ENCODE data around the gene TFRC.
"Not testable (repeated sequence)": the region's sequence is repeated elsewhere in the genome, so short reads cannot be mapped to it uniquely, and the experiment has no call there.

TFRC gene

DNA sequence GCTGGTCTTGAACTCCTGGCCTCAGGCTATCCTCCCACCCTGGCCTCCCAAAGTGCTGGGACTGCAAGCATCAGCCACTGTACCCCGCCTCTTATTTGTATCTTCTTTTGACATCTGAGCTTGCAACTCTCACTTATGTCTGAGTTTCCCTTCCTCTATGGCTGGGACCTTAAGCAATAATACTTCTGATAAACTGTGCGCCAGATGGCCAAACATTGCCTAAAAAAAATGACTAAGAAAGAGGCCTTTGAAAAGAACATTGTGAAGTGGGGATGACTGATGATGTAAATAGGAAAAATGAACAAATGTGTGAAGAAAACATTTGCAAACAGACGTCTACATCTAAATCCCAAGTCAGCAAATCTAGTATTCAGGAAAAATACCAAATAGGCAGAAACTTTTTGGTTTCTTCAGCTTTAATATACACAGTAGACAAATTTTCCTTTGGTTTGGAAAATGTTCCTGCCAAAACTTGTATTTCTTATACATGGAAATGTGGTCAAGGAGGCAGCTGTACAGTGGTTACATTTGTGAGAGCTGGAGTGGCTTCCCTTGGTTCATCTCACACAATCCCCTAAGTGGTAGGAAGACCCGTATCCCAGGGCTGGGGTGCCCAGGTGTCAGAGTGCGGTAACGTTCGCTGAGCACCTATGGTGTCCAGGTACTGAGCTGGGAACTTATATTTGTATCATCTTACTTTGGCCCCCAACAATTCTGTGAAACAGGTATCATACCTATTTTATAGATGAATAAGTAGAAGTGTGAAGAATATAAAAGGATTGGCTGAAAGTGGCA, 11.6 kb upstream of the TFRC start:
- no peak for DNase-seq (ENCODE audit: extremely low read depth, insufficient read length)
- H3K27me3 ChIP-seq (replicated peaks; ENCODE audit: control insufficient read depth, insufficient read depth, low read length), result no peaks in the 10 kb centered on the region
- TF ChIP-seq, protein P1, sequence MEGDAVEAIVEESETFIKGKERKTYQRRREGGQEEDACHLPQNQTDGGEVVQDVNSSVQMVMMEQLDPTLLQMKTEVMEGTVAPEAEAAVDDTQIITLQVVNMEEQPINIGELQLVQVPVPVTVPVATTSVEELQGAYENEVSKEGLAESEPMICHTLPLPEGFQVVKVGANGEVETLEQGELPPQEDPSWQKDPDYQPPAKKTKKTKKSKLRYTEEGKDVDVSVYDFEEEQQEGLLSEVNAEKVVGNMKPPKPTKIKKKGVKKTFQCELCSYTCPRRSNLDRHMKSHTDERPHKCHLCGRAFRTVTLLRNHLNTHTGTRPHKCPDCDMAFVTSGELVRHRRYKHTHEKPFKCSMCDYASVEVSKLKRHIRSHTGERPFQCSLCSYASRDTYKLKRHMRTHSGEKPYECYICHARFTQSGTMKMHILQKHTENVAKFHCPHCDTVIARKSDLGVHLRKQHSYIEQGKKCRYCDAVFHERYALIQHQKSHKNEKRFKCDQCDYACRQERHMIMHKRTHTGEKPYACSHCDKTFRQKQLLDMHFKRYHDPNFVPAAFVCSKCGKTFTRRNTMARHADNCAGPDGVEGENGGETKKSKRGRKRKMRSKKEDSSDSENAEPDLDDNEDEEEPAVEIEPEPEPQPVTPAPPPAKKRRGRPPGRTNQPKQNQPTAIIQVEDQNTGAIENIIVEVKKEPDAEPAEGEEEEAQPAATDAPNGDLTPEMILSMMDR (IDR thresholded peaks at IDR 0.05; ENCODE audit: insufficient read depth, low read length, poor library complexity, severe bottlenecking), result no peak
- no peak overlapping the region for H3K4me3 ChIP-seq (replicated peaks; ENCODE audit: low read depth, low read length)
- H3K36me3 ChIP-seq (ENCODE audit: control insufficient read depth, insufficient read depth, low read length), result no peaks in the 10 kb centered on the region

DNA sequence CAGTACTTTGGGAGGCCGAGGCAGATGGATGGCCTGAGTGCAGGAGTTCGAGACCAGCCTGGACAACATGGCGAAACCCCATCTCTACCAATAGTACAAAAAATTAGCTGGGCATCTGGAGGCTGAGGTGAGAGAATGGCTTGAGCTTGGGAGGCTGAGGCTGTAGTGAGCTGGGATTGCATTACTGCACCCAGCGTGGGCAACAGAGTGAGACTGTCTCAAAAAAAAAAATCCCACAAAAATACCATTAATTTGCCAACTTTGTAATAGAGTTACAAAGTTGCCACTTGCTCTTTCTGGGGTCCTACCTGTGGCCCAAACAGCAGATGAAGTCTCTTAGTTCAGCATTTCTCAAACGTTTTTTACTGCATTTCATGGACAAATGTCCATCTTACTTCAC, 6.0 kb upstream of the TFRC start:
- H3K27me3 ChIP-seq (replicated peaks; ENCODE audit: control insufficient read depth, insufficient read depth, low read length), result no peaks in the 10 kb centered on the region
- DNase-seq (ENCODE audit: extremely low read depth, insufficient read length), result no peak
- no peaks in the 10 kb centered on the region for H3K36me3 ChIP-seq (ENCODE audit: control insufficient read depth, insufficient read depth, low read length)
- TF ChIP-seq, protein P1 (IDR thresholded peaks at IDR 0.05; ENCODE audit: insufficient read depth, low read length, poor library complexity, severe bottlenecking), result no peak
- no peak overlapping the region for H3K4me3 ChIP-seq (replicated peaks; ENCODE audit: low read depth, low read length)

DNA sequence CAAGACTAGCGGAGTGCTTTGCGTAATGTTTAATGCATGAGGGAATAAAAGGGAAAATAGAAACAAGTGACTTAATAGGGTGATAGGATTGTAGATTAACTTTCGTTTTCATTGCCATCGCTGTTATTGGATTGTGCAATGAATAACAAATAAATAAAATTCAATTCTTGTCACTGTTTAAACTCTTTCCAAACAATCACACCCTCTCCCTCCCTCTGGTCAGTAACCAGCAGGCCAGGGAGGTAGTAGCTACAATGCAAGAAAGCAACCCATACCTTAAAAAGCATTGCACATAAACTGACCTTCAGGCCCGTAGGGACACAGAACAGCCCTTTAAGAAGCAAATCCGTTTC, 705 bp upstream of the TFRC start:
- H3K4me3 ChIP-seq (replicated peaks; ENCODE audit: low read depth, low read length), result peak overlapping the region; percentile 73
- no peaks in the 10 kb centered on the region for H3K27me3 ChIP-seq (replicated peaks; ENCODE audit: control insufficient read depth, insufficient read depth, low read length)
- no peak for DNase-seq (ENCODE audit: extremely low read depth, insufficient read length)
- TF ChIP-seq, protein P1 (IDR thresholded peaks at IDR 0.05; ENCODE audit: insufficient read depth, low read length, poor library complexity, severe bottlenecking), result no peak
- no peaks in the 10 kb centered on the region; the same call in 1 of the 2 replicates for H3K36me3 ChIP-seq (ENCODE audit: control insufficient read depth, insufficient read depth, low read length)

DNA sequence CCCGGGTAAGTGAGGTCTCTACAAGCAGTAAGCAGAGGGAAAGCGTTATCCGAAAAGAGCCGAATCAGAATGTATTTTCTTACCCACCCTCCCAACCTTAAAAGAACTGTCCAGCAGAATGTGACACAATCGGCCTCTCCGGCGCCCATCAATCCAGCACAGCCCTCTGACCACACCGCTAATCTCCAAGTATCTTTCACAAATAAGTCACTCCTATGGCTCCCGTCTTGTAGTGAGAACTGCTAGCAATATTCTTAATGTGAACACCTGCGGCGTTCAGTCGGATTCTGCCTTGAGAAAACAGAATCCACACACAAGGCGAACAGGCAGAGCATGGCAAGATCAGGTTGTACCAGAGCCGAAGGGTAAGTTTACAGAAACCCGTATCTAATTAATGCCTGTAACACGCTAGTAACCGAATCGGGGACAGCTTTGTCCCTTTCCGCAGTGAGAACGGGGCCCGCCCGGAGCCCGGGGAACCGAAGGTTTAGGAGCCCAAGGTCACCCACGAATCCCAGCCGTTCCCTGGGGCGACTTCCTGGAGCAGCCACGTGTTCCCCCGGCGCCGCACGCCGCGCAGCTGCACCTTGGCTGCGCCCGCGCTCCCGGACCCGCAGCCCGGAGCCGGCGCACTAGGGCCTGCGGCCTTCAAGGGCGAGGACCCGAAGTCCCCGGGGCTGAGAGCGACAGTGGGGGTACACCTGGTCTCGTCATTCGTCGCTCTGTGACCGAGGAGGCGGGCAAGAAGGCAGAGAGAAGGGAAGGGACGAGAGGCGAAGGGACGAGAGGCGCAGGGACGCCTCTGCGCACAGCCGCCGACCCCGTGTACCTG, 672 bp downstream of the TFRC start:
- DNase-seq (ENCODE audit: extremely low read depth, insufficient read length), result peak; percentile 79
- peak overlapping the region; percentile 73 for H3K4me3 ChIP-seq (replicated peaks; ENCODE audit: low read depth, low read length)
- H3K36me3 ChIP-seq (ENCODE audit: control insufficient read depth, insufficient read depth, low read length), result peaks cover 2% of the 10 kb centered on the region
- no peaks in the 10 kb centered on the region for H3K27me3 ChIP-seq (replicated peaks; ENCODE audit: control insufficient read depth, insufficient read depth, low read length)
- TF ChIP-seq, protein P1 (IDR thresholded peaks at IDR 0.05; ENCODE audit: insufficient read depth, low read length, poor library complexity, severe bottlenecking), result no peak

DNA sequence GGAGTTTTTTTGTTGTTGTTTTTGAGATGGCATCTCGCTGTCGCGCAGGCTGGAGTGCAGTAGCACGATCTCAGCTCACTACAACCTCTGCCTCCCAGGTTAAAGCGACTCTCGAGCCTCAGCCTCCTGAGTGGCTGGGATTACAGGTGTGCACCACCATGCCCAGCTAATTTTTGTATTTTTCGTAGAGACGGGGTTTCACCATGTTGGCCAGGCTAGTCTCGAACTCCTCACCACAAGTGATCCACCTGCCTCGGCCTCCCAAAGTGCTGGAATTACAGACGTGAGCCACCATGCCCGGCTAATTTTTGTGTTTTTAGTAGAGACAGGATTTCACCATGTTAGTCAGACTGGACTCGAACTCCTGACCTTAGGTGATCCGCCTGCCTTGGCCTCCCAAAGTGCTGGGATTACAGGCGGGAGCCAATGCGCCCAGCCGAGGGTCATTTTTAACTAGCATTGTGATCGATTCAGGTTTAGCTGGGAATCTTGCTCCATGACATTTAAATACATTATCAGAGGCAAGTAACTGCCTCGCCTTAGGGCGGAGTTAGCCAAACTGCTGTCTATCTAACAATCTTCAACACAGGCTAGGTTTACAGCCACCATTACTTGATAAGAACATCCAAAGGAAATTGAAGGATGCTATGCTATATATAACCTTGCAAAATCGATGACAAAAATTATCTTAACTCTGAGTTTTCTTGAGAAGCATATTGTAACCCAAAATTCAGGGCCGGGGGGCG, 1.6 kb downstream of the TFRC start:
- not testable (repeated sequence) for H3K27me3 ChIP-seq (replicated peaks; ENCODE audit: control insufficient read depth, insufficient read depth, low read length); H3K36me3 ChIP-seq (ENCODE audit: control insufficient read depth, insufficient read depth, low read length); DNase-seq (ENCODE audit: extremely low read depth, insufficient read length)
- peak overlapping the region; percentile 73 for H3K4me3 ChIP-seq (replicated peaks; ENCODE audit: low read depth, low read length)

DNA sequence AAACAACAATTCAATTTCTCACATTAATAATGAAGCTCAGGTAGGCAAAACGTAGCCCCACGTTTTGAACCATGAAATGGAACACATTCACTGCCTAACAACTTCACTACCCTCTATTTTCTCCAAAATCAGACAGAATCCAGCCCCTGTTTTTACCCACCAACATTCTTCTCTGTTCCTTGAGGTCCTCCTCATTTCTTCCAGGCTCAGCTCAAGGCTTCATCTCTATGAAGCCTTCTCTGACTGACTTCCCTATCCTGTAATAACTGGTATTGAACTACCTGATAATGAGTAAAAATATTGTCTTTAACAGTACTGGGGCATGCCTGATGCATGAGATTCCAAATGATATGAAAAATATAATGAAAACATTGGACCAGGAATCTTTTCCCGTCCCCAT, 2.2 kb downstream of the TFRC start:
- TF ChIP-seq, protein P1 (IDR thresholded peaks at IDR 0.05; ENCODE audit: insufficient read depth, low read length, poor library complexity, severe bottlenecking), result no peak
- DNase-seq (ENCODE audit: extremely low read depth, insufficient read length), result no peak
- no peaks in the 10 kb centered on the region for H3K27me3 ChIP-seq (replicated peaks; ENCODE audit: control insufficient read depth, insufficient read depth, low read length)
- peaks cover 11% of the 10 kb centered on the region for H3K36me3 ChIP-seq (ENCODE audit: control insufficient read depth, insufficient read depth, low read length)
- H3K4me3 ChIP-seq (replicated peaks; ENCODE audit: low read depth, low read length), result peak overlapping the region; percentile 73
